ENCODE results near the gene RHOT2.
A peak's percentile ranks its signal among the peaks of the same experiment; 100 is the strongest.
"Not testable (repeated sequence)": the region's sequence is repeated elsewhere in the genome, so short reads cannot be mapped to it uniquely, and the experiment has no call there.

RHOT2 gene

DNA sequence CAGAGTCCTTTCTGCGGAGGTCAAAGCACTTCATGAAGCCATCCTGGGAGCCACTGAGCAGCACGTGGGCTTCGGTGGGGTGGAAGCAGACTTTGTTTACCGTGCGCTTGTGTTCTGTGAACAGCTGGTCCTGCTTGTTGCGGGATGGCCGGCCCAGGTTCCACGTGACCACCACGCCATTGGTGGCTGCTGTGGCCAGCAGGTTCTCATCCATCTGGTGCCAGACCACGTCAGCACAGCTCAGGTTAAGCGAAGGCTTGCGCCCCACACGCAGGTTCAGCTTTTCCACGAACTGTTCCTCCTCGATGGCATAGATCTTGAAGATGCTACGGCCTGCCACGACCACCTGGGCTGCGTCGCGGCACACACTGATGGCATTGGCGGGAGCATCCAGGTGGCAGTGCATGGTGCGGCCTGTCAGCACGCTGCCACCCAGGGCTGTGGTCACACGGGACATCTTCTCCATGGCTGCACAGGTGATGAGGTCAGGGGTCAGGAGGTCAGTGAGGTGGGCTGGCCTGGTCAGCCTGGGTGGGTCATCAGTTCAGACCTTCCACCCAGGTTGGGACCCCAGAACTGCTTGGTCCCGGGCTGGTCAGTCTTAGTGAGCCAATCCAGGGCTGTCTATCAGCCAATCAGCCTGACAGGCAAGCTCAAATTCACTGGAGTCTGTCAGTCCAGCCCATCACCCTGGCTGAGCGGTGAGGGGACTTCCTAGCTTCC lies 21.4 kb downstream of the RHOT2 start:
- H3K27me3 ChIP-seq (ENCODE audit: insufficient read depth, low read length): no peaks in the 10 kb centered on the region; the same call in 1 of the 2 replicates
- peak overlapping the region; percentile 95 for H3K4me2 ChIP-seq (ENCODE audit: low read length)
- no peaks in the 10 kb centered on the region for H3F3A ChIP-seq (ENCODE audit: insufficient read depth, low read length)
- peaks cover 37% of the 10 kb centered on the region for H3K4me1 ChIP-seq (ENCODE audit: insufficient read depth, low read length, severe bottlenecking)
- no peaks in the 10 kb centered on the region for H3K79me2 ChIP-seq (ENCODE audit: insufficient read depth, low read length)
- H3K9ac ChIP-seq (ENCODE audit: low read length): peak overlapping the region; percentile 94
- peaks cover 16% of the 10 kb centered on the region; the same call in 1 of the 2 replicates for H3K36me3 ChIP-seq (ENCODE audit: insufficient read depth, low read length)
- no peaks in the 10 kb centered on the region for H4K20me1 ChIP-seq (ENCODE audit: insufficient read depth, low read length)
- H2AFZ ChIP-seq (ENCODE audit: low read length): no peak overlapping the region
- no peak overlapping the region for H3K27ac ChIP-seq (ENCODE audit: low read depth, low read length, poor library complexity, severe bottlenecking)
- H3K9me3 ChIP-seq (ENCODE audit: low read length): no peaks in the 10 kb centered on the region
- TF ChIP-seq, protein P1, sequence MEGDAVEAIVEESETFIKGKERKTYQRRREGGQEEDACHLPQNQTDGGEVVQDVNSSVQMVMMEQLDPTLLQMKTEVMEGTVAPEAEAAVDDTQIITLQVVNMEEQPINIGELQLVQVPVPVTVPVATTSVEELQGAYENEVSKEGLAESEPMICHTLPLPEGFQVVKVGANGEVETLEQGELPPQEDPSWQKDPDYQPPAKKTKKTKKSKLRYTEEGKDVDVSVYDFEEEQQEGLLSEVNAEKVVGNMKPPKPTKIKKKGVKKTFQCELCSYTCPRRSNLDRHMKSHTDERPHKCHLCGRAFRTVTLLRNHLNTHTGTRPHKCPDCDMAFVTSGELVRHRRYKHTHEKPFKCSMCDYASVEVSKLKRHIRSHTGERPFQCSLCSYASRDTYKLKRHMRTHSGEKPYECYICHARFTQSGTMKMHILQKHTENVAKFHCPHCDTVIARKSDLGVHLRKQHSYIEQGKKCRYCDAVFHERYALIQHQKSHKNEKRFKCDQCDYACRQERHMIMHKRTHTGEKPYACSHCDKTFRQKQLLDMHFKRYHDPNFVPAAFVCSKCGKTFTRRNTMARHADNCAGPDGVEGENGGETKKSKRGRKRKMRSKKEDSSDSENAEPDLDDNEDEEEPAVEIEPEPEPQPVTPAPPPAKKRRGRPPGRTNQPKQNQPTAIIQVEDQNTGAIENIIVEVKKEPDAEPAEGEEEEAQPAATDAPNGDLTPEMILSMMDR (IDR thresholded peaks at IDR 0.05; ENCODE audit: low read length): no peak
- H3K4me3 ChIP-seq (ENCODE audit: low read depth, low read length, poor library complexity, severe bottlenecking): peak overlapping the region; percentile 91
- no peaks in the 10 kb centered on the region for H3K9me2 ChIP-seq (ENCODE audit: low read depth, low read length)

DNA sequence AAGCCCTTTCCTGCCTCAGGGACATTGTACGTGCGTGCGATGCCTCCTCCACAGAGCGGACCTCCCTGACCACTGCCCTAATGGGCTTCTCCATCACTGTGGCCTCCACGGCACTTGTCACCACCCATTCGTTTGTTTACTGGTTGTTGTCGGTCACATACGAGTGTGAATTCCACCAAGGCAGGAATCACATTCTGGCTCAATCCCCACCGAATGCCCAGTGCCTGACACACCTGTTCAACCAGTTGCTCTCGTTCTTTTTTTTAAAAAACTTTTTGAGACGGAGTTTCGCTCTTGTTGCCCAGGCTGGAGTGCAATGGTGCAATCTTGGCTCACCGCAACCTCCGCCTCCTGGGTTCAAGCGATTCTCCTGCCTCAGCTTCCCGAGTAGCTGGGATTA lies 23.3 kb downstream of the RHOT2 start:
- H3K4me2 ChIP-seq (ENCODE audit: low read length); H3K9me2 ChIP-seq (ENCODE audit: low read depth, low read length); H3K27ac ChIP-seq (ENCODE audit: low read depth, low read length, poor library complexity, severe bottlenecking); H3K79me2 ChIP-seq (ENCODE audit: insufficient read depth, low read length); H4K20me1 ChIP-seq (ENCODE audit: insufficient read depth, low read length); H3K27me3 ChIP-seq (ENCODE audit: insufficient read depth, low read length); H3K36me3 ChIP-seq (ENCODE audit: insufficient read depth, low read length); H3K4me3 ChIP-seq (ENCODE audit: low read depth, low read length, poor library complexity, severe bottlenecking); H3K9ac ChIP-seq (ENCODE audit: low read length); H3K9me3 ChIP-seq (ENCODE audit: low read length); H3F3A ChIP-seq (ENCODE audit: insufficient read depth, low read length); H2AFZ ChIP-seq (ENCODE audit: low read length): not testable (repeated sequence)
- H3K4me1 ChIP-seq (ENCODE audit: insufficient read depth, low read length, severe bottlenecking): peaks cover 41% of the 10 kb centered on the region

- H3K4me1 ChIP-seq (ENCODE audit: insufficient read depth, low read length, severe bottlenecking): peaks cover 41% of the 10 kb centered on the region
These were observed 24.6 kb downstream of the RHOT2 start for GRCh38 chr16:692356-693108.

More at GRCh38 chr16:692356-693108, 24.6 kb downstream of the RHOT2 start:
- no peaks in the 10 kb centered on the region for H3F3A ChIP-seq (ENCODE audit: insufficient read depth, low read length)
- no peaks in the 10 kb centered on the region; the same call in 1 of the 2 replicates for H3K27me3 ChIP-seq (ENCODE audit: insufficient read depth, low read length)
- no peaks in the 10 kb centered on the region for H3K36me3 ChIP-seq (ENCODE audit: insufficient read depth, low read length)
- H3K4me3 ChIP-seq (ENCODE audit: low read depth, low read length, poor library complexity, severe bottlenecking): no peak overlapping the region
- no peak overlapping the region for H3K4me2 ChIP-seq (ENCODE audit: low read length)
- H3K79me2 ChIP-seq (ENCODE audit: insufficient read depth, low read length): no peaks in the 10 kb centered on the region
- H3K9ac ChIP-seq (ENCODE audit: low read length): no peak overlapping the region
- H4K20me1 ChIP-seq (ENCODE audit: insufficient read depth, low read length): no peaks in the 10 kb centered on the region
- H3K9me3 ChIP-seq (ENCODE audit: low read length): no peaks in the 10 kb centered on the region
- no peak overlapping the region for H2AFZ ChIP-seq (ENCODE audit: low read length)
- no peak for TF ChIP-seq EZH2 (IDR thresholded peaks at IDR 0.05; ENCODE audit: borderline replicate concordance, low read length)
- TF ChIP-seq, protein P1 (IDR thresholded peaks at IDR 0.05; ENCODE audit: low read length): no peak
- H3K9me2 ChIP-seq (ENCODE audit: low read depth, low read length): no peaks in the 10 kb centered on the region
- no peak overlapping the region for H3K27ac ChIP-seq (ENCODE audit: low read depth, low read length, poor library complexity, severe bottlenecking)
